HepG2 (cell line): Measurements from ENCODE around the gene NINL. TPM values are rescaled to one million over a fixed set of nuclear protein-coding genes. Genes with fewer than 3 reads are reported as not detected.

Source experiments
- AHDC1 ChIP-seq: sonication (generic); formaldehyde crosslinking; IDR thresholded peaks from 2 replicates; pipeline ENCODE4 v1.5.1; 2020; ENCODE audit warnings: mild to moderate bottlenecking, missing genetic modification reagents, borderline replicate concordance
- CERS6 ChIP-seq: sonication (generic); formaldehyde crosslinking; IDR thresholded peaks from 2 replicates; pipeline ENCODE4 v1.5.0; 2020; ENCODE audit warnings: missing genetic modification reagents
- FIP1L1 ChIP-seq: fragments of 200-400 bp; formaldehyde crosslinking; IDR thresholded peaks from 2 replicates; pipeline ENCODE4 v1.6.1; 2018; ENCODE audit warnings: low read depth, mild to moderate bottlenecking, low read length, moderate library complexity, borderline replicate concordance; ENCODE audit not compliant: insufficient read depth
- GTF3A ChIP-seq: sonication (generic); formaldehyde crosslinking; conservative IDR thresholded peaks from 2 replicates; pipeline ENCODE4 v1.4.0; 2020; ENCODE audit warnings: mild to moderate bottlenecking, missing genetic modification reagents
- KDM5B ChIP-seq: sonication (generic); formaldehyde crosslinking; IDR thresholded peaks from 2 replicates; pipeline ENCODE4 v1.4.0; 2020; ENCODE audit warnings: missing genetic modification reagents, mild to moderate bottlenecking, borderline replicate concordance
- MLXIP ChIP-seq: sonication (generic); formaldehyde crosslinking; IDR thresholded peaks from 2 replicates; pipeline ENCODE4 v1.9.0; 2021; ENCODE audit warnings: missing genetic modification reagents, borderline replicate concordance
- NFIC ChIP-seq: IDR thresholded peaks from 2 replicates; pipeline ENCODE4 v1.6.1; 2012; ENCODE audit warnings: mild to moderate bottlenecking, low read length, inconsistent platforms
- RFX5 ChIP-seq: IDR thresholded peaks from 2 replicates; pipeline ENCODE4 v1.6.1; 2011; ENCODE audit warnings: low read depth, low read length, improper control_type of control experiment
- SAFB2 ChIP-seq: sonication (generic); formaldehyde crosslinking; IDR thresholded peaks from 2 replicates; pipeline ENCODE4 v1.5.1; 2020; ENCODE audit warnings: missing genetic modification reagents, low read depth, mild to moderate bottlenecking, borderline replicate concordance
- SYNCRIP ChIP-seq: fragments of 200-400 bp; formaldehyde crosslinking; IDR thresholded peaks from 2 replicates; pipeline ENCODE4 v1.6.1; 2018; ENCODE audit warnings: mild to moderate bottlenecking, low read depth, low read length; ENCODE audit not compliant: insufficient read depth
- TFAP4 ChIP-seq: sonication (generic); IDR thresholded peaks from 2 replicates; pipeline ENCODE4 v1.6.1; 2016; ENCODE audit warnings: low read depth, borderline replicate concordance
- THAP8 ChIP-seq: sonication (generic); formaldehyde crosslinking; IDR thresholded peaks from 2 replicates; pipeline ENCODE4 v1.5.1; 2020; ENCODE audit warnings: missing genetic modification reagents, mild to moderate bottlenecking, borderline replicate concordance
- ZGPAT ChIP-seq: IDR thresholded peaks from 2 replicates; pipeline ENCODE4 v1.6.1; 2016; ENCODE audit warnings: mild to moderate bottlenecking
- ZNF264 ChIP-seq: sonication (generic); formaldehyde crosslinking; IDR thresholded peaks from 2 replicates; pipeline ENCODE4 v1.4.0; 2020; ENCODE audit warnings: missing genetic modification reagents
- ZNF441 ChIP-seq: sonication (generic); formaldehyde crosslinking; IDR thresholded peaks from 2 replicates; pipeline ENCODE4 v1.7.0; 2021; ENCODE audit warnings: missing genetic modification reagents, borderline replicate concordance
- polyA plus RNA-seq, 8 experiments: library from polyadenylated mRNA; depleted of rRNA in 3 of 8; stranded (reverse) in 7 of 8; unstranded in 1 of 8; fragments of >200 nt; fragmentation: Illumina TruSeq in 4 of 8; extraction: Trizol in 4 of 8; gene quantifications; 2 replicates each; pipeline versions ENCODE4 v1.2.1 to v1.2.3, GENCODE V29; 2011 to 2016; ENCODE audit warnings: low read depth in 4 of 8, missing spikeins in 1 of 8, mixed read lengths in 1 of 8; ENCODE audit not compliant: insufficient read depth in 1 of 8
- total RNA-seq, 5 experiments: library from RNA; depleted of rRNA; stranded (reverse); fragments of >200 nt; fragmentation: Illumina TruSeq; extraction: Trizol; gene quantifications; 2 replicates each; pipeline ENCODE4 v1.2.3, GENCODE V29; 2016; ENCODE audit warnings: low read depth in 1 of 5

NINL gene
- total and polyA plus RNA-seq, 2 of the 13 experiments (the other 11 are each of a cell fraction or from before 2014, with no cell fraction given) = 32.3 to 34.3 TPM

- TF ChIP-seq AHDC1 (CRISPR knock-in tag) (peak; percentile 83), FIP1L1 (no peak), ZNF441 (CRISPR knock-in tag) (peak; percentile 92), RFX5 (peak; percentile 36; the same call in 1 of the 2 replicates), SYNCRIP (no peak), NFIC (no peak), SAFB2 (CRISPR knock-in tag) (peak; percentile 95), CERS6 (CRISPR knock-in tag) (peak; percentile 97; the same call in 1 of the 2 replicates), GTF3A (no peak), ZNF264 (peak; percentile 84), THAP8 (CRISPR knock-in tag) (no peak; the same call in none of the 2 replicates), KDM5B (CRISPR knock-in tag) (peak; percentile 99), ZGPAT (peak; percentile 98), MLXIP (CRISPR knock-in tag) (peak; percentile 86), TFAP4 (0 out of 2 replicates have a peak, but pooled peaks have one; percentile 41)
Observed at GRCh38 chr20:25623736-25624499, 38.6 kb upstream of the NINL start, which contains the start of gene NANP (continued).
